ENCODE measurements around the gene HBG1. TPM values are rescaled to one million over a fixed set of nuclear protein-coding genes. Genes with fewer than 3 reads are reported as not detected.

The HBG1 gene
- total RNA-seq, 2 experiments from 2014 or later, result not detected

- POLR2A ChIA-PET, result interaction anchor here (0.5 to 1.2 kb wide), 2 partner anchors 13 to 877 kb away, joined by 3 read pairs; no protein-coding TSS in a partner anchor
- no peaks in the 10 kb centered on the region for H3K9me3 ChIP-seq (ENCODE audit: low read length)
- intact Hi-C loops (cut with micrococcal nuclease; ENCODE audit: unreplicated experiment), result no loop called here
- CTCF ChIA-PET (ENCODE audit: unreplicated experiment), result no interaction called here
- no peaks in the 10 kb centered on the region for H3K36me3 ChIP-seq (ENCODE audit: insufficient read depth, low read length)
- no peaks in the 10 kb centered on the region for H3K4me1 ChIP-seq (ENCODE audit: insufficient read depth, low read length, poor library complexity, severe bottlenecking)
- no TSS peak for BruUV-seq (replicated peaks)
- H4K20me1 ChIP-seq (ENCODE audit: insufficient read depth, low read length), result no peaks in the 10 kb centered on the region
- H3K4me3 ChIP-seq (ENCODE audit: low read depth, low read length, poor library complexity, severe bottlenecking), result no peak overlapping the region
- H3K4me2 ChIP-seq (ENCODE audit: low read length), result no peak overlapping the region
- H2AFZ ChIP-seq (ENCODE audit: low read length), result no peak overlapping the region
- no peak for TF ChIP-seq CTCF (conservative IDR thresholded peaks at IDR 0.05; ENCODE audit: low read length)
- no peak for TF ChIP-seq EZH2phosphoT487 (IDR thresholded peaks at IDR 0.05; ENCODE audit: borderline replicate concordance, low read depth, low read length)
- H3K9me2 ChIP-seq (ENCODE audit: insufficient read depth, low read length), result no peaks in the 10 kb centered on the region
- no peaks in the 10 kb centered on the region for H3K79me2 ChIP-seq (ENCODE audit: insufficient read depth, low read depth, low read length)
- H3K27ac ChIP-seq (ENCODE audit: low read depth, low read length, poor library complexity, severe bottlenecking), result no peak overlapping the region
- DNase-seq (ENCODE audit: low spot score), result no peak
Measured at GRCh38 chr11:5246772-5247471, 2.7 kb downstream of the HBG1 start.

DNA sequence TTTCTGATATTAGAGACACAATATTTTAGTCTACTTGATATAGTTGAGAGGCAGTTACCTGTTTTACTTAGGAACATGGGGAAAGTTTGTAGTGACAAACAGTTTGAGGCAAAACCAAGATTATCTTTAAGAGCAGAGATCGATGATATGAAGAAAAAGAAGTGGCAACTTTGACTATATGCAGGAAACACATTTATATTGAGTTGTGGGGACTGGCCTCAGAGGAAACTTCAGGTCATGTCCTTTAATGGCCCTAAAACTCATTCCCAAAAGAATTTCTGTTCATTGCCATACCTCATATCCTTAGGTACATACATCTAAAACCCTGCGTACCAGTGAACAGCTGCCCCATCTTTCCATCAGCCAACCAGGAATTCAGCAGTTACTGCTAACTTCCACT, 4.5 kb downstream of the HBG1 start:
- no peaks in the 10 kb centered on the region for H3K79me2 ChIP-seq (ENCODE audit: insufficient read depth, low read depth, low read length)
- POLR2A ChIA-PET, result no interaction called here
- intact Hi-C loops (cut with micrococcal nuclease; ENCODE audit: unreplicated experiment), result no loop called here
- H2AFZ ChIP-seq (ENCODE audit: low read length), result no peak overlapping the region
- H3K4me3 ChIP-seq (ENCODE audit: low read depth, low read length, poor library complexity, severe bottlenecking), result no peak overlapping the region
- TF ChIP-seq EZH2phosphoT487 (IDR thresholded peaks at IDR 0.05; ENCODE audit: borderline replicate concordance, low read depth, low read length) (no peak), CTCF (conservative IDR thresholded peaks at IDR 0.05; ENCODE audit: low read length) (no peak)
- CTCF ChIA-PET (ENCODE audit: unreplicated experiment), result no interaction called here
- no peak overlapping the region for H3K4me2 ChIP-seq (ENCODE audit: low read length)
- no peak overlapping the region for H3K27ac ChIP-seq (ENCODE audit: low read depth, low read length, poor library complexity, severe bottlenecking)
- DNase-seq (ENCODE audit: low spot score), result no peak
- H3K4me1 ChIP-seq (ENCODE audit: insufficient read depth, low read length, poor library complexity, severe bottlenecking), result no peaks in the 10 kb centered on the region
- no peaks in the 10 kb centered on the region for H3K36me3 ChIP-seq (ENCODE audit: insufficient read depth, low read length)
- H4K20me1 ChIP-seq (ENCODE audit: insufficient read depth, low read length), result no peaks in the 10 kb centered on the region
- no peaks in the 10 kb centered on the region for H3K9me3 ChIP-seq (ENCODE audit: low read length)
- BruUV-seq (replicated peaks), result no TSS peak
- no peaks in the 10 kb centered on the region for H3K9me2 ChIP-seq (ENCODE audit: insufficient read depth, low read length)

DNA sequence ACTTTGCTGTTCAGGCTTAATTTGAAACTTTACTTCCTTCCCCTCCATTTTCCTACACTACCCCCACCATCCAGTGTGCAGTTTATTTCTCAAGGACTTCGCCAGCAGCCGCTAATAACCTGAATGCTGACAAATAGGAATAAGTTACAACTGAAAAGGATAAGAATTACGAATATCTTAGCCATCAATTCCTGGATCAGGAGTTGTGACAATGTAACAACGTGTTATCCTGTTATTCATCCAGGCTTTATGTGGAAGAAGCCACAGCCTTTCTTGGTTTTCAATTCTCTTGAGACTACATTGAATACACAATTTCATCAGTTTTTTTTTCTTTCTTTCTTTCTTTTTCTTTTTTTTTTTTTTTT, 5.9 kb downstream of the HBG1 start:
- ChIA-PET POLR2A (no interaction called here), CTCF (ENCODE audit: unreplicated experiment) (no interaction called here)
- no peak overlapping the region for H3K27ac ChIP-seq (ENCODE audit: low read depth, low read length, poor library complexity, severe bottlenecking)
- H3K36me3 ChIP-seq (ENCODE audit: insufficient read depth, low read length), result no peaks in the 10 kb centered on the region
- no peak for DNase-seq (ENCODE audit: low spot score)
- H3K4me3 ChIP-seq (ENCODE audit: low read depth, low read length, poor library complexity, severe bottlenecking), result no peak overlapping the region
- no TSS peak for BruUV-seq (replicated peaks)
- no peaks in the 10 kb centered on the region for H3K79me2 ChIP-seq (ENCODE audit: insufficient read depth, low read depth, low read length)
- no peaks in the 10 kb centered on the region for H4K20me1 ChIP-seq (ENCODE audit: insufficient read depth, low read length)
- no peak overlapping the region for H2AFZ ChIP-seq (ENCODE audit: low read length)
- no peak for TF ChIP-seq EZH2phosphoT487 (IDR thresholded peaks at IDR 0.05; ENCODE audit: borderline replicate concordance, low read depth, low read length)
- no peak for TF ChIP-seq CTCF (conservative IDR thresholded peaks at IDR 0.05; ENCODE audit: low read length)
- intact Hi-C loops (cut with micrococcal nuclease; ENCODE audit: unreplicated experiment), result no loop called here
- no peak overlapping the region for H3K4me2 ChIP-seq (ENCODE audit: low read length)
- no peaks in the 10 kb centered on the region for H3K9me3 ChIP-seq (ENCODE audit: low read length)
- no peaks in the 10 kb centered on the region for H3K4me1 ChIP-seq (ENCODE audit: insufficient read depth, low read length, poor library complexity, severe bottlenecking)
- H3K9me2 ChIP-seq (ENCODE audit: insufficient read depth, low read length), result no peaks in the 10 kb centered on the region

All from OCI-LY7 (cell line).